ENCODE data around the gene ORC2. TPM values are rescaled to one million over a fixed set of nuclear protein-coding genes. Genes with fewer than 3 reads are reported as not detected.

Gene ORC2
- total RNA-seq, 2 donors from 2014 or later, result 16.4 to 20.0 TPM

- TF ChIP-seq CTCF (IDR thresholded peaks at IDR 0.05), result no peak
- peak; percentile 78 for ATAC-seq (ENCODE audit: insufficient number of reproducible peaks, low FRiP score, low read depth)
- Histone ChIP-seq H3K27me3 (replicated peaks; ENCODE audit: insufficient read depth) (no peaks in the 10 kb centered on the region), H3K36me3 (peaks cover 2% of the 10 kb centered on the region), H3K27ac (peak within 1 kb of the TSS; percentile 97 to 100), H3K9me3 (no peaks in the 10 kb centered on the region), H3K4me3 (peak within 1 kb of the TSS; percentile 79), H3K4me1 (ENCODE audit: control insufficient read depth in 1 of 2, low read depth in 2 of 2) (peaks cover 19 to 38% of the 10 kb centered on the region in 2 donors)
- DNase-seq (ENCODE audit: low spot score), result peak; percentile 86
These were observed 99.1 kb downstream of the ORC2 start, which contains the start of gene CLK1 for GRCh38 chr2:200864176-200865034. CLK1 (minus strand) TSS chr2:200864658; CDS start chr2:200861862, 2,796 bp downstream.

- no peak for TF ChIP-seq CTCF (IDR thresholded peaks at IDR 0.05)
- Histone ChIP-seq H3K9me3 (no peaks in the 10 kb centered on the region), H3K36me3 (peaks cover 8% of the 10 kb centered on the region), H3K27ac (peak overlapping the region; percentile 97 to 100), H3K27me3 (replicated peaks; ENCODE audit: insufficient read depth) (no peaks in the 10 kb centered on the region), H3K4me3 (peak overlapping the region; percentile 79), H3K4me1 (ENCODE audit: control insufficient read depth in 1 of 2, low read depth in 2 of 2) (peaks cover 25 to 44% of the 10 kb centered on the region in 2 donors)
- DNase-seq (ENCODE audit: low spot score) (no peak), ATAC-seq (ENCODE audit: insufficient number of reproducible peaks, low FRiP score, low read depth) (no peak)
These were observed 99.7 kb downstream of the ORC2 start for GRCh38 chr2:200863782-200864175.

GRCh38 chr2:200862532-200863000, 100.9 kb downstream of the ORC2 start:
- no peak for TF ChIP-seq CTCF (IDR thresholded peaks at IDR 0.05)
- Histone ChIP-seq H3K4me1 (ENCODE audit: control insufficient read depth in 1 of 2, low read depth in 2 of 2) (peaks cover 31 to 53% of the 10 kb centered on the region in 2 donors), H3K27me3 (replicated peaks; ENCODE audit: insufficient read depth) (no peaks in the 10 kb centered on the region), H3K4me3 (peak overlapping the region; percentile 79), H3K9me3 (no peaks in the 10 kb centered on the region), H3K36me3 (peaks cover 20% of the 10 kb centered on the region), H3K27ac (peak overlapping the region; percentile 97 to 100)
- ATAC-seq (ENCODE audit: insufficient number of reproducible peaks, low FRiP score, low read depth) (no peak), DNase-seq (ENCODE audit: low spot score) (no peak)

- H3K27ac ChIP-seq, result peak overlapping the region in 1 of 2 donors; percentile 97
- H3K9me3 ChIP-seq, result no peaks in the 10 kb centered on the region
- no peaks in the 10 kb centered on the region for H3K27me3 ChIP-seq (replicated peaks; ENCODE audit: insufficient read depth)
- ATAC-seq (ENCODE audit: insufficient number of reproducible peaks, low FRiP score, low read depth) (no peak), DNase-seq (ENCODE audit: low spot score) (no peak)
- no peak for TF ChIP-seq CTCF (IDR thresholded peaks at IDR 0.05)
- H3K36me3 ChIP-seq, result peaks cover 29% of the 10 kb centered on the region
- peak overlapping the region; percentile 79 for H3K4me3 ChIP-seq
- H3K4me1 ChIP-seq (ENCODE audit: control insufficient read depth in 1 of 2, low read depth in 2 of 2), result peaks cover 35 to 53% of the 10 kb centered on the region in 2 donors
These were observed 101.8 kb downstream of the ORC2 start for GRCh38 chr2:200861617-200862155.

- H3K36me3 ChIP-seq, result peaks cover 42% of the 10 kb centered on the region
- H3K9me3 ChIP-seq, result no peaks in the 10 kb centered on the region
- H3K27me3 ChIP-seq (replicated peaks; ENCODE audit: insufficient read depth), result no peaks in the 10 kb centered on the region
- peak overlapping the region in 1 of 2 donors; percentile 25 for H3K27ac ChIP-seq
- DNase-seq (ENCODE audit: low spot score), result no peak
- H3K4me1 ChIP-seq (ENCODE audit: control insufficient read depth in 1 of 2, low read depth in 2 of 2), result peaks cover 35 to 52% of the 10 kb centered on the region in 2 donors
- no peak for ATAC-seq (ENCODE audit: insufficient number of reproducible peaks, low FRiP score, low read depth)
- TF ChIP-seq CTCF (IDR thresholded peaks at IDR 0.05), result no peak
- H3K4me3 ChIP-seq, result peak overlapping the region; percentile 79
These were observed 103.2 kb downstream of the ORC2 start for GRCh38 chr2:200860092-200860795.

Measured in thoracic aorta (tissue), 2 donors.